PFSK-1 (cell line): ENCODE results near the gene MYO1E.

Source experiments
- POLR2AphosphoS5 ChIP-seq: IDR thresholded peaks from 2 replicates; pipeline ENCODE4 v1.6.1; 2012; ENCODE audit warnings: low read depth, mild to moderate bottlenecking, control low read depth, low read length, moderate library complexity
- TAF1 ChIP-seq: IDR thresholded peaks from 2 replicates; pipeline ENCODE4 v1.6.1; 2012; ENCODE audit warnings: low read length, control low read depth, borderline replicate concordance; ENCODE audit not compliant: insufficient read depth
- TF ChIP-seq, protein P1 (sequence below), 2 experiments: IDR thresholded peaks; 2 replicates each; pipeline versions ENCODE4 v1.6.1 to v1.8.0; 2011 to 2012; ENCODE audit warnings: low read depth in 2 of 2, low read length in 2 of 2, control low read depth in 1 of 2, inconsistent platforms in 1 of 2, mild to moderate bottlenecking in 1 of 2, moderate library complexity in 1 of 2; ENCODE audit not compliant: insufficient read depth in 1 of 2

DNA sequence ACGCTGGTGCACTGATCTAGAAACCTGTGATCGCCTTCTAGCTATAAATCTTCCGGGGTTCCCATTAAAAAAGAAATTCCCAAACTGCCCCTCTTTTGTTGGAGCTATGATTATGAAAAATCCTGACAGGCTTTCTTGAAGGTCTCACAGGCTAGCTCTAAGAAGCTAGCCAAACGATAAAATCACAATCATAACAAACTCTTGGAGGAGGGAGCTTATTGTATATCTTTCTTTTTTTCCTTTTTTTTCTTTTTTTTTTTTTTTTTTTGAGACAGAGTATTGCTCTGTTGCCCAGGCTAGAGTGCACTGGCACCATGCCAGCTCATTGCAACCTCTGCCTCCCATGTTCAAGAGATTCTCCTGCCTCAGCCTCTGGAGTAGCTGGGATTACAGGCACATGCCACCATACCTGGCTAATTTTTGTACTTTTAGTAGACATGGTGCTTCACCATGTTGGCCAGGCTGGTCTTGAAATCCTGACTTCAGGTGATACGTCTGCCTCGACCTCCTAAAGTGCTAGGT is 72.0 kb downstream of the MYO1E start:
- TF ChIP-seq POLR2AphosphoS5 (no peak), TAF1 (no peak)
- TF ChIP-seq, protein P1, sequence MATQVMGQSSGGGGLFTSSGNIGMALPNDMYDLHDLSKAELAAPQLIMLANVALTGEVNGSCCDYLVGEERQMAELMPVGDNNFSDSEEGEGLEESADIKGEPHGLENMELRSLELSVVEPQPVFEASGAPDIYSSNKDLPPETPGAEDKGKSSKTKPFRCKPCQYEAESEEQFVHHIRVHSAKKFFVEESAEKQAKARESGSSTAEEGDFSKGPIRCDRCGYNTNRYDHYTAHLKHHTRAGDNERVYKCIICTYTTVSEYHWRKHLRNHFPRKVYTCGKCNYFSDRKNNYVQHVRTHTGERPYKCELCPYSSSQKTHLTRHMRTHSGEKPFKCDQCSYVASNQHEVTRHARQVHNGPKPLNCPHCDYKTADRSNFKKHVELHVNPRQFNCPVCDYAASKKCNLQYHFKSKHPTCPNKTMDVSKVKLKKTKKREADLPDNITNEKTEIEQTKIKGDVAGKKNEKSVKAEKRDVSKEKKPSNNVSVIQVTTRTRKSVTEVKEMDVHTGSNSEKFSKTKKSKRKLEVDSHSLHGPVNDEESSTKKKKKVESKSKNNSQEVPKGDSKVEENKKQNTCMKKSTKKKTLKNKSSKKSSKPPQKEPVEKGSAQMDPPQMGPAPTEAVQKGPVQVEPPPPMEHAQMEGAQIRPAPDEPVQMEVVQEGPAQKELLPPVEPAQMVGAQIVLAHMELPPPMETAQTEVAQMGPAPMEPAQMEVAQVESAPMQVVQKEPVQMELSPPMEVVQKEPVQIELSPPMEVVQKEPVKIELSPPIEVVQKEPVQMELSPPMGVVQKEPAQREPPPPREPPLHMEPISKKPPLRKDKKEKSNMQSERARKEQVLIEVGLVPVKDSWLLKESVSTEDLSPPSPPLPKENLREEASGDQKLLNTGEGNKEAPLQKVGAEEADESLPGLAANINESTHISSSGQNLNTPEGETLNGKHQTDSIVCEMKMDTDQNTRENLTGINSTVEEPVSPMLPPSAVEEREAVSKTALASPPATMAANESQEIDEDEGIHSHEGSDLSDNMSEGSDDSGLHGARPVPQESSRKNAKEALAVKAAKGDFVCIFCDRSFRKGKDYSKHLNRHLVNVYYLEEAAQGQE (IDR thresholded peaks at IDR 0.05; ENCODE audit: insufficient read depth in 1 of 2, low read depth in 2 of 2, low read length in 2 of 2) = no peak
